H9 (cell line): ENCODE results near the gene SPINT2. TPM values are rescaled to one million over a fixed set of nuclear protein-coding genes. Genes with fewer than 3 reads are reported as not detected.

Source experiments
- DNase-seq: peaks from one replicate; pipeline ENCODE4 v3.0.0-alpha.2; 2017
- H2AFZ ChIP-seq: one replicate; pipeline ENCODE4 v1.6.1; 2013; ENCODE audit warnings: mild to moderate bottlenecking, low read length, control low read depth, moderate library complexity
- H2AK5ac ChIP-seq: 2 replicates; pipeline ENCODE4 v1.6.1; 2013; ENCODE audit warnings: low read length, control low read depth, mixed read lengths; ENCODE audit not compliant: insufficient read length
- H2BK120ac ChIP-seq: one replicate; pipeline ENCODE4 v1.6.1; 2013; ENCODE audit warnings: low read depth, mild to moderate bottlenecking, low read length, control low read depth, inconsistent platforms; ENCODE audit not compliant: poor library complexity, severe bottlenecking
- H2BK12ac ChIP-seq: 2 replicates; pipeline ENCODE4 v1.6.1; 2013; ENCODE audit warnings: low read length, control low read depth, mixed read lengths, low read depth; ENCODE audit not compliant: insufficient read length
- H2BK15ac ChIP-seq: 2 replicates; pipeline ENCODE4 v1.6.1; 2013; ENCODE audit warnings: low read depth, low read length, control low read depth
- H2BK20ac ChIP-seq: one replicate; pipeline ENCODE4 v1.6.1; 2013; ENCODE audit warnings: low read depth, mild to moderate bottlenecking, low read length, control low read depth, inconsistent platforms; ENCODE audit not compliant: poor library complexity, severe bottlenecking
- H2BK5ac ChIP-seq: 2 replicates; pipeline ENCODE4 v1.6.1; 2013; ENCODE audit warnings: low read length, control low read depth, mixed read lengths; ENCODE audit not compliant: insufficient read length
- H3K14ac ChIP-seq: 2 replicates; pipeline ENCODE4 v1.6.1; 2013; ENCODE audit warnings: low read length, control low read depth; ENCODE audit not compliant: insufficient read depth
- H3K18ac ChIP-seq: 2 replicates; pipeline ENCODE4 v1.6.1; 2013; ENCODE audit warnings: low read depth, mild to moderate bottlenecking, mixed read lengths, low read length, control low read depth; ENCODE audit not compliant: insufficient read length
- H3K23ac ChIP-seq: 2 replicates; pipeline ENCODE4 v1.6.1; 2013; ENCODE audit warnings: low read length, control low read depth, mixed read lengths, low read depth; ENCODE audit not compliant: insufficient read length
- H3K23me2 ChIP-seq: 2 replicates; pipeline ENCODE4 v1.6.1; 2013; ENCODE audit warnings: low read depth, mild to moderate bottlenecking, mixed read lengths, low read length, control low read depth; ENCODE audit not compliant: insufficient read length, poor library complexity, severe bottlenecking
- H3K27ac ChIP-seq: 2 replicates; pipeline ENCODE4 v1.5.1; 2013; ENCODE audit warnings: low read length, control low read depth, mixed read lengths, low read depth; ENCODE audit not compliant: insufficient read length
- H3K27me3 ChIP-seq: 2 replicates; pipeline ENCODE4 v1.6.1; 2013; ENCODE audit warnings: low read length, control low read depth, inconsistent platforms; ENCODE audit not compliant: insufficient read depth
- H3K4ac ChIP-seq: 2 replicates; pipeline ENCODE4 v1.6.1; 2013; ENCODE audit warnings: low read depth, mild to moderate bottlenecking, control low read depth, inconsistent platforms, low read length, moderate library complexity
- H3K4me1 ChIP-seq: 2 replicates; pipeline ENCODE4 v1.6.1; 2013; ENCODE audit warnings: low read length, control low read depth, inconsistent platforms; ENCODE audit not compliant: insufficient read depth
- H3K4me2 ChIP-seq: 2 replicates; pipeline ENCODE4 v1.6.1; 2013; ENCODE audit warnings: low read length, control low read depth, mixed read lengths; ENCODE audit not compliant: insufficient read length, insufficient read depth
- H3K56ac ChIP-seq: 2 replicates; pipeline ENCODE4 v1.6.1; 2013; ENCODE audit warnings: low read depth, mild to moderate bottlenecking, mixed read lengths, low read length, control low read depth; ENCODE audit not compliant: insufficient read length
- H3K79me1 ChIP-seq: 2 replicates; pipeline ENCODE4 v1.6.1; 2013; ENCODE audit warnings: low read depth, mild to moderate bottlenecking, moderate library complexity, low read length, control low read depth, inconsistent platforms; ENCODE audit not compliant: insufficient read depth, poor library complexity, severe bottlenecking
- H3K79me2 ChIP-seq: 2 replicates; pipeline ENCODE4 v1.6.1; 2013; ENCODE audit warnings: low read length, control low read depth, inconsistent platforms; ENCODE audit not compliant: insufficient read depth
- H3K9ac ChIP-seq: 2 replicates; pipeline ENCODE4 v1.6.1; 2013; ENCODE audit warnings: low read length, control low read depth, mixed read lengths; ENCODE audit not compliant: insufficient read length; ENCODE audit errors: extremely low read depth
- H3K9me3 ChIP-seq: one replicate; pipeline ENCODE4 v1.6.1; 2013; ENCODE audit warnings: low read depth, low read length, inconsistent platforms; ENCODE audit not compliant: control insufficient read depth
- H3T11ph ChIP-seq: one replicate; pipeline ENCODE4 v1.6.1; 2013; ENCODE audit warnings: mild to moderate bottlenecking, low read length, control low read depth, inconsistent platforms
- H4K20me1 ChIP-seq: one replicate; pipeline ENCODE4 v1.6.1; 2013; ENCODE audit not compliant: control insufficient read depth, insufficient read length, insufficient read depth
- H4K5ac ChIP-seq: 2 replicates; pipeline ENCODE4 v1.6.1; 2013; ENCODE audit warnings: low read depth, mild to moderate bottlenecking, mixed read lengths, low read length, control low read depth; ENCODE audit not compliant: insufficient read length
- H4K8ac ChIP-seq: replicated peaks from 2 replicates; pipeline ENCODE4 v1.6.1; 2013; ENCODE audit warnings: low read length, control low read depth, mixed read lengths, low read depth; ENCODE audit not compliant: insufficient read length
- H4K91ac ChIP-seq: 2 replicates; pipeline ENCODE4 v1.6.1; 2013; ENCODE audit warnings: low read depth, mild to moderate bottlenecking, moderate library complexity, mixed read lengths, low read length, control low read depth; ENCODE audit not compliant: insufficient read length
- H3K27ac Mint-ChIP-seq, 3 experiments: 2 replicates in 2 of 3; 3 replicates in 1 of 3; pipeline ENCODE4 v1.8.0; 2020 to 2021; ENCODE audit warnings: mixed read lengths in 3 of 3, mild to moderate bottlenecking in 1 of 3, moderate library complexity in 1 of 3
- H3K27me3 Mint-ChIP-seq: 2 replicates; pipeline ENCODE4 v1.8.0; 2021; ENCODE audit warnings: low read depth, mild to moderate bottlenecking, moderate library complexity, mixed read lengths
- H3K36me3 Mint-ChIP-seq, 3 experiments: 2 replicates in 2 of 3; 3 replicates in 1 of 3; pipeline ENCODE4 v1.8.0; 2020 to 2021; ENCODE audit warnings: low read depth in 3 of 3, mixed read lengths in 3 of 3; ENCODE audit not compliant: insufficient read depth in 1 of 3
- H3K4me1 Mint-ChIP-seq, 2 experiments: 2 replicates each; pipeline ENCODE4 v1.8.0; 2020; ENCODE audit warnings: mixed read lengths in 2 of 2
- H3K4me3 Mint-ChIP-seq, 2 experiments: 2 replicates in 1 of 2; 3 replicates in 1 of 2; pipeline ENCODE4 v1.8.0; 2020 to 2021; ENCODE audit warnings: mild to moderate bottlenecking in 2 of 2, mixed read lengths in 2 of 2, moderate library complexity in 1 of 2
- H3K9me3 Mint-ChIP-seq, 2 experiments: 2 replicates in 1 of 2; 3 replicates in 1 of 2; pipeline ENCODE4 v1.8.0; 2020; ENCODE audit warnings: mild to moderate bottlenecking in 2 of 2, mixed read lengths in 2 of 2, moderate library complexity in 1 of 2
- CTCF ChIP-seq: fragments of 200-600 bp; sonication (generic); conservative IDR thresholded peaks from 3 replicates; pipeline ENCODE4 v1.8.0; 2021; ENCODE audit warnings: antibody characterized with exemption, mild to moderate bottlenecking
- whole genome bisulfite sequencing: extraction: QIAGEN DNeasy Blood & Tissue Kit; methylation state at CpG from one replicate; pipeline ENCODE4 v1.1.7; 2013; ENCODE audit warnings: missing lambda C conversion rate, low lambda C conversion rate, mixed read lengths; ENCODE audit not compliant: insufficient read length; ENCODE audit errors: extremely low coverage; 5-methylcytosine and 5-hydroxymethylcytosine counted together
- total RNA-seq: library from RNA; stranded (reverse); gene quantifications from 2 replicates; pipeline ENCODE4 v1.2.1, GENCODE V29; 2021

Gene SPINT2
- total RNA-seq, 1 experiment from 2014 or later: 283 TPM

- Histone ChIP-seq H2BK15ac (no peak overlapping the region), H4K5ac (no peak overlapping the region), H3K56ac (no peak overlapping the region), H3K18ac (no peak overlapping the region), H3K23me2 (no peaks in the 10 kb centered on the region), H4K8ac (no peak overlapping the region), H3K14ac (no peak overlapping the region), H3K79me2 (peaks cover 6% of the 10 kb centered on the region; the same call in 1 of the 2 replicates), H2BK120ac (no peak overlapping the region), H2AK5ac (no peak overlapping the region), H2BK20ac (no peak overlapping the region), H3K79me1 (peaks cover 3% of the 10 kb centered on the region), H3K4me2 (no peak overlapping the region), H3T11ph (no peak overlapping the region), H4K20me1 (no peaks in the 10 kb centered on the region), H2AFZ (no peak overlapping the region), H3K27me3 (no peaks in the 10 kb centered on the region), H3K27ac (no peak overlapping the region), H2BK5ac (no peak overlapping the region), H4K91ac (no peak overlapping the region), H3K23ac (no peak overlapping the region), H3K4me1 (no peaks in the 10 kb centered on the region), H3K4ac (no peak overlapping the region), H3K9ac (no peak overlapping the region), H3K9me3 (no peaks in the 10 kb centered on the region), H2BK12ac (no peak overlapping the region)
- no peak for DNase-seq
- no CpG with 5 or more reads among the region's 7 CpGs for WGBS
- Mint-ChIP-seq H3K9me3 (no peaks in the 10 kb centered on the region), H3K27me3 (no peaks in the 10 kb centered on the region), H3K4me3 (no peak overlapping the region), H3K27ac (peak overlapping the region in 1 of 3 experiments; percentile 61; a peak in 2 of 7 replicates), H3K4me1 (peaks cover 0 to 5% of the 10 kb centered on the region in 2 experiments; a peak in 1 of 4 replicates), H3K36me3 (peaks cover 19 to 64% (median 57%) of the 10 kb centered on the region in 3 experiments; a peak in 6 of 7 replicates)
- TF ChIP-seq CTCF: no peak
Observed at GRCh38 chr19:38284422-38284821, 20.0 kb downstream of the SPINT2 start.
